Neural cell (in vitro differentiated cells): Measurements from ENCODE around the gene ATG2B. TPM values are rescaled to one million over a fixed set of nuclear protein-coding genes. Genes with fewer than 3 reads are reported as not detected.

Experiments
- H2AFZ ChIP-seq: fragments of 200-600, 300-800 bp; sonication (generic), shearing (Covaris generic); 2 replicates; pipeline ENCODE4 v1.6.0; 2014; ENCODE audit warnings: low read depth, mild to moderate bottlenecking, antibody characterized with exemption, low read length, moderate library complexity
- H3F3A ChIP-seq: fragments of 200-600 bp; shearing (Covaris generic); 2 replicates; pipeline ENCODE4 v1.6.1; 2016; ENCODE audit warnings: mild to moderate bottlenecking, moderate library complexity, mixed read lengths, antibody characterized with exemption, low read length; ENCODE audit not compliant: insufficient read depth, poor library complexity, severe bottlenecking
- H3K27ac ChIP-seq: fragments of 200-600, 300-800 bp; sonication (generic), shearing (Covaris generic); 2 replicates; pipeline ENCODE4 v1.5.1; 2014; ENCODE audit warnings: mild to moderate bottlenecking, low read length, moderate library complexity
- H3K27me3 ChIP-seq: fragments of 300-800, 200-600 bp; sonication (generic), shearing (Covaris generic); 2 replicates; pipeline ENCODE4 v1.6.0; 2014; ENCODE audit warnings: mild to moderate bottlenecking, low read depth, low read length, moderate library complexity; ENCODE audit not compliant: insufficient read depth
- H3K36me3 ChIP-seq: fragments of 300-800, 200-600 bp; sonication (generic), shearing (Covaris generic); 2 replicates; pipeline ENCODE4 v1.5.1; 2014; ENCODE audit warnings: mild to moderate bottlenecking, antibody characterized with exemption, low read length, moderate library complexity; ENCODE audit not compliant: insufficient read depth
- H3K4me2 ChIP-seq: fragments of 300-800, 200-600 bp; sonication (generic), shearing (Covaris generic); 2 replicates; pipeline ENCODE4 v1.6.0; 2014; ENCODE audit warnings: mild to moderate bottlenecking, low read length
- H3K4me3 ChIP-seq: fragments of 300-800, 200-600 bp; sonication (generic), shearing (Covaris generic); 2 replicates; pipeline ENCODE4 v1.5.1; 2014; ENCODE audit warnings: mild to moderate bottlenecking, low read length, moderate library complexity
- H3K79me2 ChIP-seq: fragments of 200-600 bp; shearing (Covaris generic); replicated peaks from 2 replicates; pipeline ENCODE4 v1.6.0; 2014; ENCODE audit warnings: mild to moderate bottlenecking, low read length, moderate library complexity; ENCODE audit not compliant: insufficient read depth
- H3K9ac ChIP-seq: fragments of 300-800, 200-600 bp; sonication (generic), shearing (Covaris generic); 2 replicates; pipeline ENCODE4 v1.6.1; 2016; ENCODE audit warnings: mild to moderate bottlenecking, low read length, mixed read lengths
- H3K9me2 ChIP-seq: fragments of 200-600 bp; shearing (Covaris generic); 2 replicates; pipeline ENCODE4 v1.6.1; 2016; ENCODE audit warnings: mild to moderate bottlenecking, low read length, mixed read lengths; ENCODE audit not compliant: insufficient read depth
- H3K9me3 ChIP-seq: fragments of 200-600, 300-800 bp; sonication (generic), shearing (Covaris generic); 2 replicates; pipeline ENCODE4 v1.6.1; 2016; ENCODE audit warnings: mild to moderate bottlenecking, mixed run types, low read length, moderate library complexity, mixed read lengths
- H4K20me1 ChIP-seq: fragments of 200-600 bp; shearing (Covaris generic); 2 replicates; pipeline ENCODE4 v1.6.1; 2016; ENCODE audit warnings: mild to moderate bottlenecking, mixed run types; ENCODE audit not compliant: insufficient read depth
- CTCF ChIP-seq: fragments of 450-650 bp; IDR thresholded peaks from 2 replicates; pipeline ENCODE4 v1.5.1; 2014; ENCODE audit warnings: antibody characterized with exemption, mild to moderate bottlenecking, moderate library complexity; ENCODE audit not compliant: poor library complexity, severe bottlenecking
- EP300 ChIP-seq: fragments of 450-650 bp; conservative IDR thresholded peaks from 2 replicates; pipeline ENCODE4 v1.6.1; 2014; ENCODE audit warnings: antibody characterized with exemption, mild to moderate bottlenecking, moderate library complexity; ENCODE audit not compliant: poor library complexity, severe bottlenecking
- EZH2 ChIP-seq: fragments of 200-600, 300-800 bp; shearing (Covaris generic), sonication (generic); IDR thresholded peaks from 2 replicates; pipeline ENCODE4 v1.6.1; 2014; ENCODE audit warnings: antibody characterized with exemption, low read length, borderline replicate concordance, mild to moderate bottlenecking; ENCODE audit not compliant: insufficient read depth, poor library complexity, severe bottlenecking
- MXI1 ChIP-seq: fragments of 450-650 bp; conservative IDR thresholded peaks from 2 replicates; pipeline ENCODE4 v1.6.1; 2014; ENCODE audit warnings: antibody characterized with exemption, mild to moderate bottlenecking; ENCODE audit not compliant: poor library complexity, severe bottlenecking
- POLR2AphosphoS5 ChIP-seq: IDR thresholded peaks from 2 replicates; pipeline ENCODE4 v1.6.1; 2012
- RAD21 ChIP-seq: fragments of 450-650 bp; conservative IDR thresholded peaks from 2 replicates; pipeline ENCODE4 v1.6.1; 2014; ENCODE audit warnings: antibody characterized with exemption, mild to moderate bottlenecking, moderate library complexity
- REST ChIP-seq: IDR thresholded peaks from 2 replicates; pipeline ENCODE4 v1.6.1; 2012; ENCODE audit warnings: borderline replicate concordance
- SMC3 ChIP-seq: fragments of 450-650 bp; conservative IDR thresholded peaks from 2 replicates; pipeline ENCODE4 v1.6.1; 2014; ENCODE audit warnings: antibody characterized with exemption, mild to moderate bottlenecking, moderate library complexity; ENCODE audit not compliant: poor library complexity
- TAF1 ChIP-seq: IDR thresholded peaks from 2 replicates; pipeline ENCODE4 v1.6.1; 2012; ENCODE audit warnings: low read depth
- polyA plus RNA-seq: library from polyadenylated mRNA; depleted of rRNA; stranded (reverse); fragments of >200 nt; gene quantifications from 2 replicates; pipeline ENCODE4 v1.2.3, GENCODE V29; 2014

Gene ATG2B
- polyA plus RNA-seq, 1 donor from 2014 or later, result 16.2 TPM

- Histone ChIP-seq H3K9me3 (no peaks in the 10 kb centered on the region), H3K4me2 (no peak overlapping the region), H3F3A (no peaks in the 10 kb centered on the region), H3K36me3 (peaks cover 9% of the 10 kb centered on the region), H3K27me3 (no peaks in the 10 kb centered on the region), H4K20me1 (no peaks in the 10 kb centered on the region), H3K9me2 (no peaks in the 10 kb centered on the region), H3K4me3 (no peak overlapping the region), H3K27ac (no peak overlapping the region), H3K79me2 (no peaks in the 10 kb centered on the region), H3K9ac (no peak overlapping the region), H2AFZ (no peak overlapping the region)
- TF ChIP-seq SMC3, result no peak
- no peak for TF ChIP-seq RAD21
- TF ChIP-seq REST, result no peak
- TF ChIP-seq TAF1, result no peak
These were observed 38.9 kb downstream of the ATG2B start for GRCh38 chr14:96324219-96324618.

- TF ChIP-seq TAF1 (no peak), POLR2AphosphoS5 (no peak), RAD21 (no peak), MXI1 (no peak), REST (no peak), CTCF (no peak), EZH2 (no peak), EP300 (no peak), SMC3 (no peak)
- H3K27ac ChIP-seq, result no peak overlapping the region
- H3K9ac ChIP-seq, result no peak overlapping the region
- no peak overlapping the region for H3K4me2 ChIP-seq
- no peak overlapping the region for H2AFZ ChIP-seq
- H3K27me3 ChIP-seq, result no peaks in the 10 kb centered on the region
- no peaks in the 10 kb centered on the region for H3K79me2 ChIP-seq
- H3K36me3 ChIP-seq, result peaks cover 13% of the 10 kb centered on the region
- H3K4me3 ChIP-seq, result no peak overlapping the region
- no peaks in the 10 kb centered on the region for H3F3A ChIP-seq
- H3K9me3 ChIP-seq, result no peaks in the 10 kb centered on the region
- no peaks in the 10 kb centered on the region for H3K9me2 ChIP-seq
- H4K20me1 ChIP-seq, result no peaks in the 10 kb centered on the region
These were observed 42.5 kb downstream of the ATG2B start for GRCh38 chr14:96320605-96321004.
